Stimulated activated CD4-positive, alpha-beta T cell treated with anti-CD3 and anti-CD28 coated beads, Interleukin-1b, Interleukin-23, amount 100 ng/mL, for 1 hour (primary cell): ENCODE measurements around the gene SRGN.
"Not testable (repeated sequence)": the region's sequence is repeated elsewhere in the genome, so short reads cannot be mapped to it uniquely, and the experiment has no call there.

Source experiments
- DNase-seq, 2 donors: peaks; one replicate each; pipeline ENCODE4 v3.0.0-alpha.2; 2020; ENCODE audit warnings: low read depth in 2 of 2

The SRGN gene

GRCh38 chr10:69141304-69141703 is 53.4 kb downstream of the SRGN start:
- no peak for DNase-seq

GRCh38 chr10:69142074-69142473 is 54.2 kb downstream of the SRGN start:
- DNase-seq = not testable (repeated sequence)

- no peak for DNase-seq
Observed at GRCh38 chr10:69142983-69143382, 55.1 kb downstream of the SRGN start.

GRCh38 chr10:69145329-69145728 is 57.4 kb downstream of the SRGN start:
- DNase-seq = no peak

GRCh38 chr10:69145864-69146263 is 58.0 kb downstream of the SRGN start:
- DNase-seq = no peak

- no peak for DNase-seq
Observed at GRCh38 chr10:69146759-69147158, 58.9 kb downstream of the SRGN start.

GRCh38 chr10:69151984-69152383 is 64.1 kb downstream of the SRGN start:
- DNase-seq = no peak

- no peak for DNase-seq
Observed at GRCh38 chr10:69153227-69153626, 65.3 kb downstream of the SRGN start.
